ENCODE measurements around the gene MORC2. TPM values are rescaled to one million over a fixed set of nuclear protein-coding genes. Genes with fewer than 3 reads are reported as not detected.

The MORC2 gene
- polyA plus RNA-seq, 6 donors from 2014 or later: 0.76 to 4.5 (median 1.9) TPM; not detected in 1

DNA sequence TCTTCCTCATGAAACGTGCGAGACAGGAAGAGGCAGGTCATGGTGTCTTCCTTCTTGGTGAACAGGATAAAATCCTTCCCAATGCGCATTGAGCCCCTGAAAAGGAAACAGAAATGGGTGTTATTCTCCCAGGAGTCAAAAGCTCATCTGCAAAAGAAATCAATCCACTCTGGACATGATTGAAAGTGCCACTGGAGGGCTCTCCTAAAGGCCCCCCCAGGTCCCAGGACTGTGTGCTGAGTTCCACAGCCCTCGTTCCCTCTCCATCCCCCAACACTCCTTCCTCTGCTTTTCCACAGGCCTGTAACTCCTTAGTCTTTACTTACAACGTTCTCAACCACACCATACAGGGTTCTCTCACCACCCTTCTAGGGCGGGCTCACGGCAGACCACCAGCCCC lies 22.2 kb downstream of the MORC2 start:
- H3K9me3 Mint-ChIP-seq: no peaks in the 10 kb centered on the region
- peaks cover 0 to 5% (median 0%) of the 10 kb centered on the region in 3 donors for H3K4me1 Mint-ChIP-seq
- ATAC-seq (ENCODE audit: low read depth in 2 of 2) (no peak), DNase-seq (no peak)
- H3K36me3 Mint-ChIP-seq: peaks cover 25 to 36% of the 10 kb centered on the region in 2 donors
- no peaks in the 10 kb centered on the region for H3K27me3 Mint-ChIP-seq
- peak overlapping the region in 1 of 6 donors; percentile 75 for H3K27ac Mint-ChIP-seq
- H3K4me3 Mint-ChIP-seq: no peak overlapping the region

DNA sequence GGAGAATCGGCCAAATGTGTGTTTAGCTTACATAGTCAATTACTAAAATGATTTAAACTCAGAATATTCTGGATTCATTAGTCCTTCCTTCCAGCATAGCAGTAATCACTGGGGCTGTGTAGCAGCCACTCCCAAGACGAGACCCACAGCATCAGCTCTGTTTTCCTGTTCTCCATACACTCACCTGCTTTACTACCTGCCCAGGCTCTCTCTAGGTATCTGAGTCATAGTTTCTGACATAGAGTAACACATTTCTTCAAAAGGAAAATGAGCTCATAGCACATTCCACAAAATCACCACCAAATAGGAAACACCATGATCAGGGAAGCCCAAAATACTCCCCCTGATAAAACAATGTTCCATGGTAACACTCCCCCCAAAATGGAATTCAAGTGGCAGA lies 22.9 kb downstream of the MORC2 start:
- no peak overlapping the region for H3K4me3 Mint-ChIP-seq
- ATAC-seq (ENCODE audit: low read depth in 2 of 2) (no peak), DNase-seq (no peak)
- no peaks in the 10 kb centered on the region for H3K9me3 Mint-ChIP-seq
- H3K4me1 Mint-ChIP-seq: peaks cover 0 to 5% (median 0%) of the 10 kb centered on the region in 3 donors
- no peaks in the 10 kb centered on the region for H3K27me3 Mint-ChIP-seq
- H3K27ac Mint-ChIP-seq: peak overlapping the region in 3 of 6 donors; percentile 32 to 63 (median 57)
- H3K36me3 Mint-ChIP-seq: peaks cover 25 to 43% of the 10 kb centered on the region in 2 donors

DNA sequence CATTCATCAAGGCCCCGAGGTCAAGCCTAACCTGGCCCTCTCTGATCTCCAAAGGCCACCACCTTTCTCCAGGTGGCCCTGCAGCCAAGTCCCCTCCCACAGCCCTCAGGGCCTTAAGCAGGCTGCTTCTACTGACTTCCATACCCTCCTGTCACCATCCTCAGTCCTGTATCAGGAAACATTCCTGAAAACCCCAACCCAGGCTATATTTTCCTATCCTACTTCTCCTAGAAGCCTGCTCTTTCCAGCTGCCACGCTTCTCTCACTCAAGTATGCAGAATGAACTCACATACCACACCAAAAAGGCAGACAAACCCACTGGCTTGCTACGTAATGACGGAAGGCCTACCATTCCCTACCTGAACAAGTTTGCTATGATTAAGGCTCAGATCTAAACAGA lies 23.6 kb downstream of the MORC2 start:
- no peaks in the 10 kb centered on the region for H3K27me3 Mint-ChIP-seq
- no peak for DNase-seq
- H3K4me3 Mint-ChIP-seq: no peak overlapping the region
- H3K27ac Mint-ChIP-seq: peak overlapping the region in 3 of 6 donors; percentile 19 to 65 (median 33)
- H3K36me3 Mint-ChIP-seq: peaks cover 25 to 45% of the 10 kb centered on the region in 2 donors
- peaks cover 0 to 5% (median 0%) of the 10 kb centered on the region in 3 donors for H3K4me1 Mint-ChIP-seq
- H3K9me3 Mint-ChIP-seq: no peaks in the 10 kb centered on the region
- no peak for ATAC-seq (ENCODE audit: low read depth in 2 of 2)

DNA sequence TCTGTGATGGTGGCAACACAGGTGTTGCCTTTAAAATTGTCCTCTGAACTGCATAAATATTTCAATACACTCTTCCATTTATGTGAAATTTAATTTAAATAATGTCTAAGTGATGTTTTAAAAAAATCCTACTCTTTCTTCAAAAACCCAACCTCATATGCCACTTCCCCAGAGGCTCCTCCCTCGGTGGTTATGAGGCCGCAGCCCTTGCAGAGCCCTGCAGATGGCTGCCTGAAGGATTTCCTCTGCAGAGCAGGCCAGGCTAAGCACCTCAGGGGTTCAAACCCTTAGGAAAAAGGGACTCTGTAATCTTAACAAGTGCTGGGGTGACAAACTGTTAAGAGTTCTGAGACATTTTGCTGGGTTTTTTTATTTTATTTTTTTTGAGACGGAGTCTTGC lies 25.2 kb downstream of the MORC2 start:
- Mint-ChIP-seq H3K36me3 (peaks cover 25 to 55% of the 10 kb centered on the region in 2 donors), H3K4me1 (peaks cover 0 to 5% (median 0%) of the 10 kb centered on the region in 3 donors), H3K9me3 (no peaks in the 10 kb centered on the region), H3K27me3 (no peaks in the 10 kb centered on the region), H3K27ac (peak overlapping the region in 1 of 6 donors; percentile 37), H3K4me3 (no peak overlapping the region)
- ATAC-seq (ENCODE audit: low read depth in 2 of 2) (no peak), DNase-seq (no peak)

DNA sequence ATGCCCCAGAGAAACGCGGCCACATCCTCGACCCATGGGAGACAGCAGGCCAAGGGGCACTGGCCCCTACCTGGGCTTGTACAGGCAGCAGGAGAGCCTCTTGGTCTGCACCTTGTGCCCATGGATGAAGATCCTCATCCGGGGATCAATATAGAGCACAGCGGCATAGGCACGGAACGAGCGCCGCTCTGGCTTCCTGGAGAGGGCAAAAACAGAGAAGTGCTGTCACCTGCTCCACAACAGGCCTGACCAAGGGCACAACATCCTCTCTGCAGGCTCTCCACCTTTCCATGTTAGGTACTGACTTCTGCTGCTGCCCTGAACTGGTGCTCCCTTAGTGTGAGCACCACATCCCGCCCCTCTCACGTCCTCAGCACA lies 27.2 kb downstream of the MORC2 start:
- Mint-ChIP-seq H3K4me3 (no peak overlapping the region), H3K9me3 (no peaks in the 10 kb centered on the region), H3K27me3 (no peaks in the 10 kb centered on the region), H3K36me3 (peaks cover 37 to 62% of the 10 kb centered on the region in 2 donors), H3K4me1 (peaks cover 0 to 5% (median 0%) of the 10 kb centered on the region in 3 donors), H3K27ac (no peak overlapping the region)
- ATAC-seq (ENCODE audit: low read depth in 2 of 2): no peak
- no peak for DNase-seq

DNA sequence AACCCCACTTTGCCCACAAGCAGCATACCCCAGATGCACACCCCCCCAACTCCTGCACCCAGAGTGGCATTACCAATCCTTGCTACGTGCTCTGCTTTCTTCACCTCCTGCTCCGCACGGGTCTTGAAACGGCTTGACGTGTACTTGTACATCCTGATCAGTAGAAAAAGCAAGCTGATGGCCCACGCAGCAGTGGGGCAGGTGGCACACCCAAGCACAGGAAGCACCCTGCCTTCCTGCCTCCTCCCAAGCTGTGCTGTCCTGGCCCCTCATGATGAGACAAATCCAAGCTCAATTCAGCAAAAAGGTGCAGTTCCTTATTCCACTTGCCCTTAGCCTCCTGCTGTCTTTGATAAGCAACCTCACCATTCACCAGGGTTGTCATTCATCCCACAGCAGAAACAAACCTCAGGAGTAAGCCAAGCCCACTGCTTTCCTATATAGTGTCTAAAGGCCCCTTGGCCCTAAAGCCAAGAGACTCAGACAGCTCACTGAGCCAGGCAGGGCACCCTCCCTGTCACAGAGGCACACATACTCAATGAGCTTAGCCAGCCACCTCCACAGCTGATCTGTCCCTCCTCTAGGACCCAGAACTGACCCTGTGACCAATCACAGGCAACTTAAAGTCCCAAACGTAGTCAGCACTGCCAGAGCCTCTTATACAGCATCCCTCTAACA lies 27.8 kb downstream of the MORC2 start:
- no peak for DNase-seq
- Mint-ChIP-seq H3K27ac (peak overlapping the region in 2 of 6 donors; percentile 11 to 14), H3K4me1 (peaks cover 0 to 5% (median 0%) of the 10 kb centered on the region in 3 donors), H3K36me3 (peaks cover 34 to 61% of the 10 kb centered on the region in 2 donors), H3K27me3 (no peaks in the 10 kb centered on the region), H3K9me3 (no peaks in the 10 kb centered on the region), H3K4me3 (peak overlapping the region in 2 of 8 donors; percentile 16 to 23)
- no peak for ATAC-seq (ENCODE audit: low read depth in 2 of 2)

DNA sequence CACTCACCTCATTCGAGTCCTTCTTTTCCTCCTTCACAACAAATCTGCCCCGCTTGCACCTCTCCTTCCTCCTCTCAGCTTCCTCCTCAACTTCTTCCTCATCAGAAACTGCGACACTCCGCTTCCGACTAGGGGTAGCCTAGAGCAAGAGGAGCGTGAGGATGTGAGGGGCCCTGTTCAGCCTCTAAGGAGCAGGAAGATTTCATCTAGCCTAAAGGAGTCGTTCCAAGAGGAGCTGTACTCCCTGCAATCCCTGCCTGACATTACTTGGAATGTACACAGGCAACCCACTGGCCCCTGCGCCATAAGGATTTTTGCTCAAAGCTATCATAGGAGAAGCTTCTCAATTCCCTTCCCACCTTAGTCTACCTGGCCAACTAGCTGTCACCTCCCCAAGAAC lies 34.5 kb downstream of the MORC2 start:
- H3K9me3 Mint-ChIP-seq: no peaks in the 10 kb centered on the region
- no peaks in the 10 kb centered on the region for H3K27me3 Mint-ChIP-seq
- H3K4me1 Mint-ChIP-seq: peaks cover 0 to 7% (median 0%) of the 10 kb centered on the region in 3 donors
- ATAC-seq (ENCODE audit: low read depth in 2 of 2) (no peak), DNase-seq (no peak)
- no peak overlapping the region for H3K4me3 Mint-ChIP-seq
- H3K27ac Mint-ChIP-seq: peak overlapping the region in 1 of 6 donors; percentile 28
- peaks cover 44 to 63% of the 10 kb centered on the region in 2 donors for H3K36me3 Mint-ChIP-seq

DNA sequence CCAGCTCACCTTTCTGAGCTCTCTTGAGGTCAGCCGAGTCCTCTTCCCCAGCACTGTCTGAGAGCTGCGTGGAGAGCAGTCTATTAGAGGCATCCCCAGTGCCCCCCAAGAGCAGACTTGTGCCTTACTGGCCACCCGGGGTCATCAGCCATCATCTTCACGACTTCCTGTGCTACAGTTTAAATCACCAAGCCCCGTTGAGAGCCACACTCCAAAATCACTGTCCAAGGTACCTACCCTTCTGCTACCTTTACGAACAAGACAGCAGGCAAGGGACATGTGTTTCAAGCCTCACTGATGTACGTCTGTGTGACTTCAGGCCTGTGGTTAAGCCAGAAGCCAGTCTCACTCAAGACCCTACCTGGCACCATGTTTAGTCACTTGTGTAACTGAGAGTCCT lies 35.1 kb downstream of the MORC2 start:
- no peaks in the 10 kb centered on the region for H3K9me3 Mint-ChIP-seq
- H3K27me3 Mint-ChIP-seq: no peaks in the 10 kb centered on the region
- ATAC-seq (ENCODE audit: low read depth in 2 of 2): no peak
- H3K36me3 Mint-ChIP-seq: peaks cover 44 to 60% of the 10 kb centered on the region in 2 donors
- no peak overlapping the region for H3K27ac Mint-ChIP-seq
- peaks cover 0 to 7% (median 0%) of the 10 kb centered on the region in 3 donors for H3K4me1 Mint-ChIP-seq
- DNase-seq: no peak
- no peak overlapping the region for H3K4me3 Mint-ChIP-seq

DNA sequence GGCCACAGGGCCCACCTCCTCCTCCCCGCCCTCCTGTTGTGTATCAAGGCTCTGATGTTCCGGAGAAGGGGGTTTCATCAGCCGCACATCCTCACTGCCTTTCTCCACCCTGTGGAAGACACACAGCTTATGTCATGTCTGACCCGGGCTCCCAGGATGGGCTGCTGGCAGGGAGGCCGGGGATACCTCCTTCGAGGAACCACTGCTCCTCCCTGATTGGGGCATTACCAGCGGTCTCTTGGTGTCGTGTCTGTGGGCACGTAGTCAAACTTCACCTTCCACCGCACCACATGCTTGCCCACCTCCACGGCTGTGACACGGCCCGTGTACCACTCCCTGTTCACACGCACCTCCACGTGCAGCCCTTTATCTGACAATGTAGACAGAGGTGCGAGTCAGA lies 35.9 kb downstream of the MORC2 start:
- no peak for ATAC-seq (ENCODE audit: low read depth in 2 of 2)
- H3K9me3 Mint-ChIP-seq: no peaks in the 10 kb centered on the region
- H3K27ac Mint-ChIP-seq: no peak overlapping the region
- peaks cover 39 to 60% of the 10 kb centered on the region in 2 donors for H3K36me3 Mint-ChIP-seq
- no peaks in the 10 kb centered on the region for H3K27me3 Mint-ChIP-seq
- DNase-seq: no peak
- H3K4me1 Mint-ChIP-seq: peaks cover 0 to 7% (median 0%) of the 10 kb centered on the region in 3 donors
- no peak overlapping the region for H3K4me3 Mint-ChIP-seq

DNA sequence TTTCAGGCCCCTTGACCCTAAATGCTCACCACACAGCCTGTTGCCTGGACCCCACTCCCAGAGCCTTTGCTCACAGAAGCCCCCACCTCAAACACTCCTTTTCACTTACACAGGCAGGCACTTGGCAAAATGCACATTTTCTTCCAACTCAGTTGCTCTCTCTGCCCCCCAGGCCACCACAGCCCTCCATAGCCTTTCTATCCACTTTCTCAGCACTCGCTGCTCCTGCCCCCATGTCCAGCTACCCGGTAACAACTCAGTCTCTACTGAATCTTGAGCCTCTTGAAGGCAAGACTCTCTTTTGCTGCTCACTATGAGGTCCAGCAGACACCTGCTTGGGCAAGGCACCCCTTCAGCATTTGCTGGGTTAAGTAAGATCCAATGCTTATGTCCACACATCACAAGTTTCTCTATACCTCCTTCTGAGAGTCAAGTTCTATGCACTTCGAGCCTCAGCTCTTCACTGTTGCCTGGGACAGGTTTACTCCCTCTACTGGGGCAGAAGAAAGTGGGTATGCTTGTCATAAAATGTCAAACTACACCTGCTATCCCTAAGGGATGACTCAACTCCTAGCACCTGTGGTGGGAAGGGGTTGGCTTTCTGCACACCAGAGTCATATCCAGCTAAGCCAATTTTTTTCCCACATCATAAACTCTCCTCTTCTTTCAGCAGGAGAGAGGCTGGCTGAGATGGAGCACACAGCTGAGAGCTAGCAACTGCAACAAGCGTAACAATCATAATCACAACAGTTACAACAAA lies 36.9 kb downstream of the MORC2 start:
- ATAC-seq (ENCODE audit: low read depth in 2 of 2) (no peak), DNase-seq (no peak)
- no peaks in the 10 kb centered on the region for H3K27me3 Mint-ChIP-seq
- no peak overlapping the region for H3K4me3 Mint-ChIP-seq
- H3K36me3 Mint-ChIP-seq: peaks cover 35 to 63% of the 10 kb centered on the region in 2 donors
- peak overlapping the region in 1 of 6 donors; percentile 88 for H3K27ac Mint-ChIP-seq
- H3K4me1 Mint-ChIP-seq: peaks cover 2 to 7% (median 5%) of the 10 kb centered on the region in 3 donors
- no peaks in the 10 kb centered on the region for H3K9me3 Mint-ChIP-seq

DNA sequence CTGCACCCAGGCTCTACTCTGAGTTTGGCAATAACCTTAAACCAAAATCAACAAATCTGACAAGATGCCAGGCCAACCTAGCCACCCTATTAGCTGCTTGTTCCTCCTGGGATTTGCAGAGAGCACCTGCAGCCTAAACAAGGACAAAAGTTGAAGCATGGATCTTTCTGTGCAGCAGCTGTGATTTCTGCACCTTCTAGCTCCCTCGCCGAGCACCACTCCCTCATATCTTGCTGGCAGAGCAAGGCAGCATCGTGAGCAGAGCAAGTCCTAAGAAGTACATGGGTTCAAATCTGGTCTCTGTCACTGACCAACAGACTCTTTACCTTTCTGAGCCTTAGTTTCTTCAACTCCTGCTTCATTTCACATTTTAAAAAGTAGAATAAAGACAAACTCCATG lies 38.3 kb downstream of the MORC2 start:
- H3K4me3 Mint-ChIP-seq: no peak overlapping the region
- ATAC-seq (ENCODE audit: low read depth in 2 of 2): no peak

DNA sequence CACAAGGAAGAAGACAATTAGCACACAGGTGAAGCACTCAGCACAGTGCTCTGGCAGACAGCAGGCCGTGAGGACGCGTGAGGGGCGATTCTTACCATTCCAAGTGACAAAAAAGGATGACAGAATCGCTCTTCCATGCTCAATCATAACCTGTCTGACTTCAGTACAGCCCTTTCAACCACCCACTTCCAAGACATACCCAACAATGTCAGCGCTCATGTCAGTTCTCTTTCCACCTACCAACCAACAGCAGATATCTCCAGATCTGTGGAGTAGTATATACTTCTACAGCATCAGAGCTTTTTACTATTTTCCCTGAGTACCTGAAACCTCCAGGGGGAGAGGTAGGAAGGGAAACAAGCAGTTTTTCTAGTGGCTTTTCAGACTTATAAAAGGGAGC lies 40.2 kb downstream of the MORC2 start:
- Mint-ChIP-seq H3K4me3 (no peak overlapping the region), H3K27ac (peak overlapping the region in 1 of 6 donors; percentile 47), H3K4me1 (peaks cover 2 to 7% (median 5%) of the 10 kb centered on the region in 3 donors), H3K27me3 (no peaks in the 10 kb centered on the region), H3K36me3 (peaks cover 15 to 42% of the 10 kb centered on the region in 2 donors), H3K9me3 (no peaks in the 10 kb centered on the region)
- ATAC-seq (ENCODE audit: low read depth in 2 of 2) (no peak), DNase-seq (no peak)

More for the DNA sequence above, 38.3 kb downstream of the MORC2 start:
- Mint-ChIP-seq H3K27me3 (no peaks in the 10 kb centered on the region), H3K36me3 (peaks cover 25 to 57% of the 10 kb centered on the region in 2 donors), H3K27ac (peak overlapping the region in 2 of 6 donors; percentile 26 to 37), H3K4me1 (peaks cover 2 to 7% (median 5%) of the 10 kb centered on the region in 3 donors), H3K9me3 (no peaks in the 10 kb centered on the region)
- no peak for DNase-seq

DNA sequence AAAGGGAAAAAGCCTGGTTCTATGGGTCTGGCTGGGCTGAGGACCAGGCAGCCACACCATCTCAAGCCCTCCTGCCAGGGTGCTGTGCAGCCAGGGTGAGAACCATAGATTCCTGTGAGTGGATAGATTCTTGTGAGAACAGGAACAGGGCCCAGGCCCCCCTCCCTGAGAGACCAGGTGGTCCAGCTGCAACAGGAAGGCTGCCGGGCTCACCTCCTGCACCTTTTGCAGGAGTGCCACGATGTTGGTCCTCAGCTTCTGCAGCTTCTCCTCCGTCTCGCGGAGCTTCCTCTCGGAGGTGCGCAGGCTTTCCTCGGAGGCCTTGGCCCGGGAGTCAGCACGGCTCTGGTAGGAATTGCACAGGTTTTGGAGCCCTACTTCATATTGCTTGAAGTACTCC lies 40.8 kb downstream of the MORC2 start:
- H3K27ac Mint-ChIP-seq: no peak overlapping the region

DNA sequence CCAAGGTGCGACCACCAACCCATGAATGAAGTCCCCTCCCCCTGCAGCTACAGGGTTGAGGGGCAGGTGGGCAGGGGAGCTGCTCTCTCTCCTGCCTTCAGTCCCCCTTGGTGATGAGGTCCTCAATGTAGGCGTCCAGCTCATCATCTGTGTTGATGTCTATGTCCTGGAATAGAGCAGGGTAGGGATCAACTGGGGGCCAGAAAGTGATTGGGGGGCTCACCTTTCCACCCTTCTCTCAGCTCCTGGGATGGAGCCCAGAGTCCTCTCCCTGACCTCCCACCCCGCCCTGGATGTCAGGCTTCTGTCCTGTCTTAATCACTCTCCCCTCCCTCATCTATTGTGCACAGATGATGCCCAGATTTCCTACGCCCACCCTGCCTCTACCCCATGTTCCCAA lies 41.9 kb downstream of the MORC2 start:
- no peak for ATAC-seq (ENCODE audit: low read depth in 2 of 2)
- Mint-ChIP-seq H3K9me3 (no peaks in the 10 kb centered on the region), H3K27ac (peak overlapping the region in 4 of 6 donors; percentile 31 to 64 (median 46)), H3K36me3 (peaks cover 15 to 26% of the 10 kb centered on the region in 2 donors), H3K4me1 (peaks cover 8 to 13% (median 11%) of the 10 kb centered on the region in 3 donors), H3K4me3 (peak overlapping the region in 1 of 8 donors; percentile 18), H3K27me3 (no peaks in the 10 kb centered on the region)
- no peak for DNase-seq

More for the DNA sequence above, 40.8 kb downstream of the MORC2 start:
- H3K27me3 Mint-ChIP-seq: no peaks in the 10 kb centered on the region
- peaks cover 2 to 7% (median 5%) of the 10 kb centered on the region in 3 donors for H3K4me1 Mint-ChIP-seq
- peaks cover 15 to 37% of the 10 kb centered on the region in 2 donors for H3K36me3 Mint-ChIP-seq
- H3K4me3 Mint-ChIP-seq: no peak overlapping the region
- ATAC-seq (ENCODE audit: low read depth in 2 of 2) (no peak), DNase-seq (no peak)
- no peaks in the 10 kb centered on the region for H3K9me3 Mint-ChIP-seq

Measured in naive B cell (primary cell).